CD14-positive monocyte (primary cell): Measurements from ENCODE around the gene CELF4. TPM values are rescaled to one million over a fixed set of nuclear protein-coding genes. Genes with fewer than 3 reads are reported as not detected.

Experiments used
- DNase-seq, 3 donors: peaks; one replicate each; pipeline ENCODE4 v3.0.0-alpha.2; 2011 to 2022
- H2AFZ ChIP-seq: 2 replicates; pipeline ENCODE4 v1.6.0; 2012; ENCODE audit warnings: mild to moderate bottlenecking, low read depth, low read length, inconsistent platforms; ENCODE audit not compliant: insufficient read depth, poor library complexity, severe bottlenecking
- H3K27ac ChIP-seq, 2 donors: 1 replicate in 1 of 2; 2 replicates in 1 of 2; pipeline ENCODE4 v1.5.1; 2012 to 2013; ENCODE audit warnings: low read length in 2 of 2, control low read depth in 1 of 2, inconsistent platforms in 1 of 2, low read depth in 1 of 2, mild to moderate bottlenecking in 1 of 2
- H3K27me3 ChIP-seq, 2 donors: one replicate each; pipeline versions ENCODE4 v1.6.0 to v1.6.1; 2011 to 2013; ENCODE audit warnings: low read length in 2 of 2; ENCODE audit not compliant: control insufficient read depth in 2 of 2, insufficient read depth in 2 of 2
- H3K36me3 ChIP-seq, 2 donors: replicated peaks in 1 of 2; 1 replicate in 1 of 2; 2 replicates in 1 of 2; pipeline versions ENCODE4 v1.5.1 to v1.6.1; 2012 to 2013; ENCODE audit warnings: low read length in 2 of 2, control low read depth in 1 of 2, inconsistent platforms in 1 of 2, mild to moderate bottlenecking in 1 of 2; ENCODE audit not compliant: insufficient read depth in 2 of 2, control insufficient read depth in 1 of 2
- H3K4me1 ChIP-seq, 2 donors: 1 replicate in 1 of 2; 2 replicates in 1 of 2; pipeline versions ENCODE4 v1.5.1 to v1.6.1; 2012 to 2013; ENCODE audit warnings: low read length in 2 of 2, control low read depth in 1 of 2, inconsistent platforms in 1 of 2, mild to moderate bottlenecking in 1 of 2, moderate library complexity in 1 of 2; ENCODE audit not compliant: insufficient read depth in 2 of 2, control insufficient read depth in 1 of 2
- H3K4me2 ChIP-seq: replicated peaks from 2 replicates; pipeline ENCODE3; 2012; ENCODE audit warnings: low read length, moderate library complexity, mild to moderate bottlenecking; ENCODE audit not compliant: poor library complexity, severe bottlenecking; ENCODE audit errors: extremely low read depth
- H3K4me3 ChIP-seq, 3 experiments: fragments of 200-600 bp in 1 of 3; sonication (generic) in 1 of 3; replicated peaks in 1 of 3; 1 replicate in 2 of 3; 2 replicates in 1 of 3; pipeline ENCODE4 v1.5.1; 2011 to 2013; ENCODE audit warnings: low read length in 3 of 3, mild to moderate bottlenecking in 3 of 3, control low read depth in 2 of 3, low read depth in 2 of 3, inconsistent platforms in 1 of 3, moderate library complexity in 1 of 3
- H3K79me2 ChIP-seq: 2 replicates; pipeline ENCODE4 v1.6.0; 2012; ENCODE audit warnings: mild to moderate bottlenecking, control low read depth, inconsistent platforms, low read length, moderate library complexity; ENCODE audit not compliant: insufficient read depth
- H3K9ac ChIP-seq: 2 replicates; pipeline ENCODE4 v1.6.0; 2017; ENCODE audit warnings: low read length, mild to moderate bottlenecking; ENCODE audit not compliant: insufficient read depth, poor library complexity, severe bottlenecking
- H3K9me3 ChIP-seq, 2 donors: replicated peaks in 1 of 2; 1 replicate in 1 of 2; 2 replicates in 1 of 2; pipeline versions ENCODE4 v1.5.1 to v1.6.1; 2012 to 2013; ENCODE audit warnings: low read length in 2 of 2, control low read depth in 1 of 2; ENCODE audit not compliant: control insufficient read depth in 1 of 2, insufficient read depth in 1 of 2
- H4K20me1 ChIP-seq: 2 replicates; pipeline ENCODE4 v1.6.0; 2012; ENCODE audit warnings: mild to moderate bottlenecking, low read length, control low read depth, moderate library complexity; ENCODE audit not compliant: insufficient read depth
- H3K27ac Mint-ChIP-seq, 7 donors: one replicate each; pipeline ENCODE4 v1.8.0; 2020; ENCODE audit warnings: mild to moderate bottlenecking in 7 of 7, mixed read lengths in 7 of 7, moderate library complexity in 6 of 7, inconsistent platforms in 2 of 7
- H3K27me3 Mint-ChIP-seq, 3 donors: one replicate each; pipeline ENCODE4 v1.8.0; 2021 to 2022; ENCODE audit warnings: low read depth in 3 of 3, mild to moderate bottlenecking in 3 of 3, mixed read lengths in 3 of 3, moderate library complexity in 3 of 3, inconsistent platforms in 1 of 3
- H3K36me3 Mint-ChIP-seq, 2 donors: one replicate each; pipeline ENCODE4 v1.8.0; 2020; ENCODE audit warnings: mixed read lengths in 2 of 2, inconsistent platforms in 1 of 2, mild to moderate bottlenecking in 1 of 2
- H3K4me1 Mint-ChIP-seq: one replicate; pipeline ENCODE4 v1.8.0; 2020; ENCODE audit warnings: mild to moderate bottlenecking, mixed read lengths
- H3K4me3 Mint-ChIP-seq, 2 donors: one replicate each; pipeline ENCODE4 v1.8.0; 2020; ENCODE audit warnings: mild to moderate bottlenecking in 2 of 2, mixed read lengths in 2 of 2, moderate library complexity in 1 of 2
- H3K9me3 Mint-ChIP-seq, 7 donors: one replicate each; pipeline ENCODE4 v1.8.0; 2020 to 2022; ENCODE audit warnings: mixed read lengths in 7 of 7, mild to moderate bottlenecking in 6 of 7, moderate library complexity in 6 of 7, inconsistent platforms in 2 of 7
- CTCF ChIP-seq: fragments of 200-600 bp; IDR thresholded peaks from one replicate; pipeline ENCODE4 v1.8.0; 2022; ENCODE audit warnings: antibody characterized with exemption, mild to moderate bottlenecking
- WGBS: methylation state at CpG from one replicate; pipeline ENCODE4 v1.1.5; 2013; ENCODE audit warnings: missing lambda C conversion rate; ENCODE audit not compliant: insufficient coverage; 5-methylcytosine and 5-hydroxymethylcytosine counted together
- intact Hi-C, 2 donors: fragments of 100-400 bp; cut with micrococcal nuclease; formaldehyde crosslinking; loops; one replicate each; pipeline versions ENCODE4 v1.15.0 to v1.15.1; 2023
- polyA plus RNA-seq, 3 donors: library from polyadenylated mRNA; depleted of rRNA in 1 of 3; unstranded in 2 of 3; stranded (reverse) in 1 of 3; fragments of 300-500 nt in 2 of 3; fragments of >200 nt in 1 of 3; fragmentation: Illumina TruSeq in 2 of 3; gene quantifications; 1 replicate in 2 of 3; 2 replicates in 1 of 3; pipeline ENCODE4 v1.2.3, GENCODE V29; 2012 to 2021

CELF4 gene
- polyA plus RNA-seq, 3 donors = not detected

DNA sequence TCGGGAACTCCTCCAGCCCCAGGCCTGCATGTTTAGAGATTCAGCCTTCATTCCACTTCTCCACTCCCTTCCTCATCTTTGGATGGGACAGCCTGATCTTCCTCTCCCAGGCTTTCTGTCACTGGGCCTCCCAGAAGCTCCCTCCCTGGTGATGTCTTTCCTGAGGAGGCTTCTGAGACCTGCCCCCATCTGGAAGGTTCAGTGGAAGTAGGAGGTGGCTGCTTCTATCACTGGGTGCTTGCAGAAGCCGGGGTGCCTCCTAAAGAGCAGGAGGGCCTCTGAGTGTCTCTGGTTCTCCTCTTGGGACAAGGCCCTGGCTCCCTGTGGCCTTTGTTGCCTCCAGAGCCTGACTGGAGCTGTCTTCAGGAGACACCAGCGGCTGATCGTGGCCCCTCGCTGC, 108.7 kb downstream of the CELF4 start:
- Mint-ChIP-seq H3K36me3 (no peaks in the 10 kb centered on the region), H3K9me3 (peaks cover 0 to 4% (median 0%) of the 10 kb centered on the region in 7 donors), H3K4me3 (no peak overlapping the region), H3K4me1 (no peaks in the 10 kb centered on the region), H3K27me3 (peaks cover 0 to 5% (median 3%) of the 10 kb centered on the region in 3 donors), H3K27ac (no peak overlapping the region)
- no peak overlapping the region for H3K4me2 ChIP-seq
- 93% methylated on average over 5 of the region's 5 CpGs for WGBS
- intact Hi-C loops = no loop called here
- H3K27me3 ChIP-seq = no peaks in the 10 kb centered on the region
- no peak overlapping the region for H2AFZ ChIP-seq
- H3K36me3 ChIP-seq = no peaks in the 10 kb centered on the region
- H3K4me1 ChIP-seq = no peaks in the 10 kb centered on the region
- no peaks in the 10 kb centered on the region for H3K9me3 ChIP-seq
- no peak for DNase-seq
- no peak overlapping the region for H3K4me3 ChIP-seq
- H3K79me2 ChIP-seq = no peaks in the 10 kb centered on the region
- no peak overlapping the region for H3K27ac ChIP-seq
- H4K20me1 ChIP-seq = no peaks in the 10 kb centered on the region
- H3K9ac ChIP-seq = no peak overlapping the region
- TF ChIP-seq CTCF = no peak

GRCh38 chr18:37456395-37456794, 109.2 kb downstream of the CELF4 start:
- H3K4me3 ChIP-seq = no peak overlapping the region
- H3K4me1 ChIP-seq = no peaks in the 10 kb centered on the region
- no peak overlapping the region for H3K9ac ChIP-seq
- 93% methylated on average over 5 of the region's 5 CpGs for WGBS
- Mint-ChIP-seq H3K9me3 (peaks cover 0 to 2% (median 0%) of the 10 kb centered on the region in 7 donors), H3K4me1 (no peaks in the 10 kb centered on the region), H3K27me3 (peaks cover 0 to 5% (median 3%) of the 10 kb centered on the region in 3 donors), H3K27ac (no peak overlapping the region), H3K4me3 (no peak overlapping the region), H3K36me3 (no peaks in the 10 kb centered on the region)
- H3K27ac ChIP-seq = no peak overlapping the region
- H3K36me3 ChIP-seq = no peaks in the 10 kb centered on the region
- TF ChIP-seq CTCF = no peak
- no peaks in the 10 kb centered on the region for H3K27me3 ChIP-seq
- intact Hi-C loops = no loop called here
- no peak for DNase-seq
- H4K20me1 ChIP-seq = no peaks in the 10 kb centered on the region
- H3K79me2 ChIP-seq = no peaks in the 10 kb centered on the region
- H3K4me2 ChIP-seq = no peak overlapping the region
- H2AFZ ChIP-seq = no peak overlapping the region
- no peaks in the 10 kb centered on the region for H3K9me3 ChIP-seq
